Motor neuron (in vitro differentiated cells): Measurements from ENCODE around the gene SLC22A3. TPM values are rescaled to one million over a fixed set of nuclear protein-coding genes. Genes with fewer than 3 reads are reported as not detected.

Source experiments
- ATAC-seq, 8 experiments: fragments of 200-7000 bp; cut with Tn5 transposase; replicated peaks in 6 of 8; 2 replicates each; pipeline ENCODE4 v1.8.0; 2021; ENCODE audit warnings: mild to moderate bottlenecking in 8 of 8, moderate library complexity in 8 of 8
- H3K27ac ChIP-seq, 2 donors: fragments of 250-450 bp; sonication (Bioruptor Pico); 2 replicates each; pipeline ENCODE4 v1.9.0; 2021; ENCODE audit warnings: antibody characterized with exemption in 2 of 2, mild to moderate bottlenecking in 2 of 2, moderate library complexity in 1 of 2
- H3K4me1 ChIP-seq, 2 donors: fragments of 250-450 bp; sonication (Bioruptor Pico); replicated peaks in 1 of 2; 2 replicates each; pipeline ENCODE4 v1.6.1; 2021; ENCODE audit warnings: antibody characterized with exemption in 2 of 2, mild to moderate bottlenecking in 2 of 2, moderate library complexity in 1 of 2
- H3K4me3 ChIP-seq, 5 donors: fragments of 250-450 bp; sonication (Bioruptor Pico); 2 replicates each; pipeline ENCODE4 v1.9.0; 2021; ENCODE audit warnings: antibody characterized with exemption in 5 of 5, mild to moderate bottlenecking in 5 of 5, moderate library complexity in 4 of 5
- WGBS, 10 experiments: fragments of 450-650 bp; shearing (Covaris generic); methylation state at CpG; one replicate each; pipeline ENCODE4 v1.0.0; 2022; 5-methylcytosine and 5-hydroxymethylcytosine counted together
- in situ Hi-C, 9 experiments: fragments of 400-800 bp; cut with MboI; loops; one replicate each; pipeline ENCODE4 v1.15.0; 2021; ENCODE audit warnings: low sequenced_read_pairs in 9 of 9, low pct_unique_long_range_greater_than_20kb in 2 of 9; ENCODE audit not compliant: unreplicated experiment in 9 of 9
- total RNA-seq, 8 experiments: library from RNA; unstranded; fragments of 300-600 nt; gene quantifications; 2 replicates each; pipeline versions ENCODE4 v1.2.3 to v1.2.4, GENCODE V29; 2022

SLC22A3 gene
- total RNA-seq, 8 experiments from 2014 or later: 0.11 to 42.3 (median 1.4) TPM

- ATAC-seq: no peak
- Histone ChIP-seq H3K4me3 (no peak overlapping the region), H3K4me1 (no peaks in the 10 kb centered on the region), H3K27ac (no peak overlapping the region)
- in situ Hi-C loops: no loop called here
Observed at GRCh38 chr6:160417550-160417949, 69.4 kb downstream of the SLC22A3 start.

GRCh38 chr6:160418370-160418769 is 70.2 kb downstream of the SLC22A3 start:
- WGBS, 10 experiments: 20 to 89% (median 58%) methylated on average over 1 to 3 of the region's 3 CpGs; no CpG with 5 or more reads in 3 of the 10 experiments
- in situ Hi-C loops: no loop called here
- H3K4me1 ChIP-seq: no peaks in the 10 kb centered on the region
- ATAC-seq: no peak
- H3K4me3 ChIP-seq: no peak overlapping the region
- no peak overlapping the region for H3K27ac ChIP-seq

GRCh38 chr6:160419488-160419887 is 71.3 kb downstream of the SLC22A3 start:
- in situ Hi-C loops: no loop called here
- 0 to 100% (median 85%) methylated on average over 1 of the region's 1 CpG; no CpG with 5 or more reads in 4 of the 10 experiments for WGBS, 10 experiments
- no peaks in the 10 kb centered on the region for H3K4me1 ChIP-seq
- H3K27ac ChIP-seq: no peak overlapping the region
- H3K4me3 ChIP-seq: no peak overlapping the region
- ATAC-seq: no peak

- ATAC-seq: no peak
- 79 to 100% (median 93%) methylated on average over 1 to 6 of the region's 9 CpGs; no CpG with 5 or more reads in 1 of the 10 experiments for WGBS, 10 experiments
- Histone ChIP-seq H3K4me3 (no peak overlapping the region), H3K4me1 (no peaks in the 10 kb centered on the region), H3K27ac (no peak overlapping the region)
- in situ Hi-C loops: no loop called here
Observed at GRCh38 chr6:160420253-160420968, 72.2 kb downstream of the SLC22A3 start.

- H3K27ac ChIP-seq: no peak overlapping the region
- ATAC-seq: no peak
- in situ Hi-C loops: no loop called here
Observed at GRCh38 chr6:160420969-160421556, 72.9 kb downstream of the SLC22A3 start.

GRCh38 chr6:160421854-160422253 is 73.7 kb downstream of the SLC22A3 start:
- no peak overlapping the region for H3K4me3 ChIP-seq
- H3K4me1 ChIP-seq: no peaks in the 10 kb centered on the region
- in situ Hi-C loops: no loop called here
- no peak overlapping the region for H3K27ac ChIP-seq
- WGBS, 10 experiments: 19 to 100% (median 80%) methylated on average over 1 to 5 of the region's 5 CpGs; no CpG with 5 or more reads in 5 of the 10 experiments
- ATAC-seq: peak in 1 of 8 experiments; percentile 24

More at GRCh38 chr6:160420969-160421556, 72.9 kb downstream of the SLC22A3 start:
- WGBS, 10 experiments: 28 to 100% (median 79%) methylated on average over 1 to 7 of the region's 7 CpGs; no CpG with 5 or more reads in 1 of the 10 experiments
- no peaks in the 10 kb centered on the region for H3K4me1 ChIP-seq
- H3K4me3 ChIP-seq: no peak overlapping the region

- no peak for ATAC-seq
- no peak overlapping the region for H3K27ac ChIP-seq
Observed at GRCh38 chr6:160424256-160424655, 76.1 kb downstream of the SLC22A3 start.

GRCh38 chr6:160426136-160426535 is 78.0 kb downstream of the SLC22A3 start:
- Histone ChIP-seq H3K27ac (no peak overlapping the region), H3K4me3 (no peak overlapping the region), H3K4me1 (peaks cover 0 to 4% of the 10 kb centered on the region in 2 donors)
- in situ Hi-C loops: loop anchor here in 1 of 9 experiments (25.0 kb wide), 1 partner anchor 214 kb away; no protein-coding TSS in a partner anchor
- 40 to 100% (median 93%) methylated on average over 1 to 2 of the region's 3 CpGs; no CpG with 5 or more reads in 3 of the 10 experiments for WGBS, 10 experiments
- ATAC-seq: no peak

More at GRCh38 chr6:160424256-160424655, 76.1 kb downstream of the SLC22A3 start:
- H3K4me3 ChIP-seq: no peak overlapping the region
- in situ Hi-C loops: no loop called here
- peaks cover 0 to 1% of the 10 kb centered on the region in 2 donors for H3K4me1 ChIP-seq

- WGBS, 10 experiments: 40 to 100% (median 89%) methylated on average over 1 to 4 of the region's 5 CpGs; no CpG with 5 or more reads in 2 of the 10 experiments
- H3K4me1 ChIP-seq: peaks cover 0 to 4% of the 10 kb centered on the region in 2 donors
- in situ Hi-C loops: loop anchor here in 1 of 9 experiments (25.0 kb wide), 1 partner anchor 215 kb away; no protein-coding TSS in a partner anchor
- H3K27ac ChIP-seq: no peak overlapping the region
- no peak overlapping the region for H3K4me3 ChIP-seq
- no peak for ATAC-seq
Observed at GRCh38 chr6:160427312-160428068, 79.3 kb downstream of the SLC22A3 start.

- in situ Hi-C loops: loop anchor here in 1 of 9 experiments (25.0 kb wide), 1 partner anchor 216 kb away; no protein-coding TSS in a partner anchor
- 71 to 100% (median 83%) methylated on average over 1 to 3 of the region's 4 CpGs; no CpG with 5 or more reads in 4 of the 10 experiments for WGBS, 10 experiments
- Histone ChIP-seq H3K27ac (no peak overlapping the region), H3K4me1 (peaks cover 0 to 4% of the 10 kb centered on the region in 2 donors), H3K4me3 (no peak overlapping the region)
- peak in 2 of 8 experiments; percentile 38 to 67 for ATAC-seq
Observed at GRCh38 chr6:160428069-160428430, 79.9 kb downstream of the SLC22A3 start.

- WGBS, 10 experiments: 51 to 93% (median 74%) methylated on average over 3 to 7 of the region's 9 CpGs; no CpG with 5 or more reads in 1 of the 10 experiments
- no peak overlapping the region for H3K27ac ChIP-seq
- peak in 5 of 8 experiments; percentile 7 to 29 (median 19) for ATAC-seq
Observed at GRCh38 chr6:160428818-160429619, 80.8 kb downstream of the SLC22A3 start.

GRCh38 chr6:160429620-160429895 is 81.4 kb downstream of the SLC22A3 start:
- H3K4me3 ChIP-seq: no peak overlapping the region
- no peak overlapping the region for H3K27ac ChIP-seq
- WGBS, 10 experiments: 60 to 90% (median 66%) methylated on average over 1 to 4 of the region's 4 CpGs; no CpG with 5 or more reads in 3 of the 10 experiments
- in situ Hi-C loops: loop anchor here in 1 of 9 experiments (25.0 kb wide), 1 partner anchor 217 kb away; no protein-coding TSS in a partner anchor
- H3K4me1 ChIP-seq: peaks cover 0 to 4% of the 10 kb centered on the region in 2 donors
- peak in 2 of 8 experiments; percentile 13 to 39 for ATAC-seq

More at GRCh38 chr6:160428818-160429619, 80.8 kb downstream of the SLC22A3 start:
- peaks cover 0 to 4% of the 10 kb centered on the region in 2 donors for H3K4me1 ChIP-seq
- in situ Hi-C loops: loop anchor here in 1 of 9 experiments (25.0 kb wide), 1 partner anchor 217 kb away; no protein-coding TSS in a partner anchor
- H3K4me3 ChIP-seq: no peak overlapping the region
